GM23338 (cell line): ENCODE measurements around the gene LMAN2L. TPM values are rescaled to one million over a fixed set of nuclear protein-coding genes. Genes with fewer than 3 reads are reported as not detected.

Source experiments
- ATAC-seq: fragments of 200-7000 bp; cut with Tn5 transposase; 3 replicates; pipeline ENCODE4 v1.9.1; 2020
- DNase-seq: peaks from one replicate; pipeline ENCODE4 v3.0.0-alpha.2; 2015; ENCODE audit warnings: low spot score
- H2AFZ ChIP-seq: fragments of 200-600 bp; sonication (generic); 2 replicates; pipeline ENCODE4 v1.8.0; 2016; ENCODE audit warnings: antibody characterized with exemption, mild to moderate bottlenecking, moderate library complexity
- H3F3A ChIP-seq: fragments of 200-600 bp; sonication (generic); replicated peaks from 2 replicates; pipeline ENCODE4 v1.8.0; 2017; ENCODE audit warnings: antibody characterized with exemption, mixed run types, low read depth
- H3K27ac ChIP-seq: fragments of 200-600 bp; sonication (generic); 2 replicates; pipeline ENCODE4 v1.6.1; 2016; ENCODE audit warnings: low read depth
- H3K27me3 ChIP-seq: fragments of 200-600 bp; sonication (generic); 2 replicates; pipeline ENCODE4 v1.8.0; 2016; ENCODE audit warnings: mild to moderate bottlenecking, mixed run types, moderate library complexity; ENCODE audit not compliant: insufficient read depth
- H3K36me3 ChIP-seq: fragments of 200-600 bp; sonication (generic); 2 replicates; pipeline ENCODE4 v1.8.0; 2016; ENCODE audit warnings: mild to moderate bottlenecking; ENCODE audit not compliant: insufficient read depth
- H3K4me1 ChIP-seq: fragments of 200-600 bp; sonication (generic); 2 replicates; pipeline ENCODE4 v1.8.0; 2016; ENCODE audit warnings: mild to moderate bottlenecking, moderate library complexity; ENCODE audit not compliant: insufficient read depth
- H3K4me2 ChIP-seq: fragments of 200-600 bp; sonication (generic); 2 replicates; pipeline ENCODE4 v1.7.1; 2017; ENCODE audit warnings: mixed run types
- H3K4me3 ChIP-seq: fragments of 200-600 bp; sonication (generic); 2 replicates; pipeline ENCODE4 v1.6.1; 2016; ENCODE audit warnings: mixed run types
- H3K79me2 ChIP-seq: fragments of 200-600 bp; sonication (generic); replicated peaks from 2 replicates; pipeline ENCODE4 v1.8.0; 2017; ENCODE audit warnings: mild to moderate bottlenecking; ENCODE audit not compliant: insufficient read depth
- H3K9me2 ChIP-seq: fragments of 200-600 bp; sonication (generic); 2 replicates; pipeline ENCODE4 v1.8.0; 2017; ENCODE audit not compliant: insufficient read depth
- H4K20me1 ChIP-seq: fragments of 200-600 bp; sonication (generic); replicated peaks from 2 replicates; pipeline ENCODE4 v1.8.0; 2017; ENCODE audit warnings: mild to moderate bottlenecking; ENCODE audit not compliant: insufficient read depth
- H3K27ac Mint-ChIP-seq: 2 replicates; pipeline ENCODE4 v1.8.0; 2020; ENCODE audit warnings: inconsistent platforms, mild to moderate bottlenecking, moderate library complexity, mixed read lengths
- H3K27me3 Mint-ChIP-seq: 3 replicates; pipeline ENCODE4 v1.8.0; 2022; ENCODE audit warnings: low read depth, mild to moderate bottlenecking, moderate library complexity, mixed read lengths, inconsistent platforms; ENCODE audit not compliant: insufficient read depth, poor library complexity
- H3K36me3 Mint-ChIP-seq: 3 replicates; pipeline ENCODE4 v1.8.0; 2021; ENCODE audit warnings: low read depth, mild to moderate bottlenecking, inconsistent platforms, moderate library complexity, mixed read lengths
- H3K4me1 Mint-ChIP-seq: 3 replicates; pipeline ENCODE4 v1.8.0; 2020; ENCODE audit warnings: mild to moderate bottlenecking, inconsistent platforms, mixed read lengths
- H3K4me3 Mint-ChIP-seq: 3 replicates; pipeline ENCODE4 v1.8.0; 2021; ENCODE audit warnings: moderate library complexity, mild to moderate bottlenecking, inconsistent platforms, mixed read lengths
- H3K9me3 Mint-ChIP-seq: 3 replicates; pipeline ENCODE4 v1.8.0; 2020; ENCODE audit warnings: moderate library complexity, mild to moderate bottlenecking, inconsistent platforms, mixed read lengths
- CREB1 ChIP-seq: fragments of 250-450 bp; sonication (Bioruptor Pico); IDR thresholded peaks from 2 replicates; pipeline ENCODE4 v1.5.0; 2020; ENCODE audit warnings: low read depth, mild to moderate bottlenecking, moderate library complexity
- CTCF ChIP-seq, 2 experiments: fragments of 200-600 bp in 1 of 2; sonication (generic) in 1 of 2; conservative IDR thresholded peaks; 2 replicates each; pipeline versions ENCODE4 v1.5.1 to v1.6.1; 2016 to 2017; ENCODE audit warnings: antibody characterized with exemption in 2 of 2, low read depth in 2 of 2, mild to moderate bottlenecking in 2 of 2, moderate library complexity in 1 of 2
- ETS1 ChIP-seq: IDR thresholded peaks from 2 replicates; pipeline ENCODE4 v1.6.1; 2016; ENCODE audit warnings: antibody characterized with exemption
- EZH2 ChIP-seq: fragments of 200-600 bp; sonication (generic); IDR thresholded peaks from one replicate; pipeline ENCODE4 v1.8.0; 2017; ENCODE audit warnings: antibody characterized with exemption, mild to moderate bottlenecking, low read depth; ENCODE audit not compliant: unreplicated experiment
- EZH2phosphoT487 ChIP-seq: fragments of 200-600 bp; sonication (generic); IDR thresholded peaks from one replicate; pipeline ENCODE4 v1.8.1; 2018; ENCODE audit warnings: antibody characterized with exemption; ENCODE audit not compliant: unreplicated experiment
- JUNB ChIP-seq: IDR thresholded peaks from one replicate; pipeline ENCODE4 v1.6.1; 2016; ENCODE audit warnings: antibody characterized with exemption; ENCODE audit not compliant: unreplicated experiment
- NANOG ChIP-seq: IDR thresholded peaks from 2 replicates; pipeline ENCODE4 v1.6.1; 2016; ENCODE audit warnings: antibody characterized with exemption, borderline replicate concordance
- POLR2AphosphoS5 ChIP-seq: IDR thresholded peaks from 2 replicates; pipeline ENCODE4 v1.6.1; 2016; ENCODE audit warnings: antibody characterized with exemption, low read depth
- REST ChIP-seq: IDR thresholded peaks from one replicate; pipeline ENCODE4 v1.6.1; 2018; ENCODE audit warnings: antibody characterized with exemption; ENCODE audit not compliant: unreplicated experiment
- STAT1 ChIP-seq: IDR thresholded peaks from one replicate; pipeline ENCODE4 v1.6.1; 2016; ENCODE audit warnings: antibody characterized with exemption; ENCODE audit not compliant: unreplicated experiment
- ZNF114 ChIP-seq: fragments of 250-450 bp; sonication (Bioruptor Pico); IDR thresholded peaks from 2 replicates; pipeline ENCODE4 v1.5.0; 2020; ENCODE audit warnings: mild to moderate bottlenecking, moderate library complexity
- polyA plus RNA-seq: library from polyadenylated mRNA; unstranded; fragments of >200 nt; fragmentation: Nextera tagmentation; extraction: Ambion mirVana; gene quantifications from 2 replicates; pipeline ENCODE4 v1.2.1, GENCODE V29; 2016
- total RNA-seq: library from RNA; depleted of rRNA; stranded (reverse); fragments of >200 nt; shearing (Covaris generic); gene quantifications from 2 replicates; pipeline ENCODE4 v1.2.3, GENCODE V29; 2014

The LMAN2L gene
- total and polyA plus RNA-seq, 2 experiments from 2014 or later: 11.8 to 15.8 TPM

GRCh38 chr2:96693286-96694200 lies 46.3 kb downstream of the LMAN2L start (continued):
- no peak for TF ChIP-seq ETS1
- TF ChIP-seq POLR2AphosphoS5: no peak
- no peak for TF ChIP-seq CREB1 (CRISPR knock-in tag)
- TF ChIP-seq NANOG: no peak

- Mint-ChIP-seq H3K27me3 (peaks cover 12% of the 10 kb centered on the region), H3K27ac (no peak overlapping the region), H3K36me3 (peaks cover 4% of the 10 kb centered on the region; the same call in 1 of the 3 replicates), H3K9me3 (no peaks in the 10 kb centered on the region), H3K4me1 (0 out of 3 replicates have a peak, but pooled peaks cover 5% of the 10 kb centered on the region), H3K4me3 (no peak overlapping the region)
- Histone ChIP-seq H2AFZ (no peak overlapping the region), H3K9me2 (no peaks in the 10 kb centered on the region), H3F3A (no peaks in the 10 kb centered on the region), H4K20me1 (no peaks in the 10 kb centered on the region), H3K36me3 (no peaks in the 10 kb centered on the region), H3K4me1 (no peaks in the 10 kb centered on the region), H3K4me3 (no peak overlapping the region), H3K27me3 (no peaks in the 10 kb centered on the region), H3K4me2 (no peak overlapping the region), H3K27ac (no peak overlapping the region), H3K79me2 (no peaks in the 10 kb centered on the region)
- DNase-seq: no peak
- no peak for ATAC-seq
- TF ChIP-seq REST (no peak), ZNF114 (CRISPR knock-in tag) (no peak), EZH2phosphoT487 (no peak), STAT1 (no peak), JUNB (no peak), CTCF (conservative IDR thresholded peaks at IDR 0.05; ENCODE audit: low read depth in 2 of 2) (no peak), CREB1 (CRISPR knock-in tag) (no peak), POLR2AphosphoS5 (no peak), NANOG (no peak), EZH2 (no peak)
These were observed 47.5 kb downstream of the LMAN2L start for GRCh38 chr2:96692094-96692971.
